ENCODE results near the gene IRF1.

IRF1 gene

DNA sequence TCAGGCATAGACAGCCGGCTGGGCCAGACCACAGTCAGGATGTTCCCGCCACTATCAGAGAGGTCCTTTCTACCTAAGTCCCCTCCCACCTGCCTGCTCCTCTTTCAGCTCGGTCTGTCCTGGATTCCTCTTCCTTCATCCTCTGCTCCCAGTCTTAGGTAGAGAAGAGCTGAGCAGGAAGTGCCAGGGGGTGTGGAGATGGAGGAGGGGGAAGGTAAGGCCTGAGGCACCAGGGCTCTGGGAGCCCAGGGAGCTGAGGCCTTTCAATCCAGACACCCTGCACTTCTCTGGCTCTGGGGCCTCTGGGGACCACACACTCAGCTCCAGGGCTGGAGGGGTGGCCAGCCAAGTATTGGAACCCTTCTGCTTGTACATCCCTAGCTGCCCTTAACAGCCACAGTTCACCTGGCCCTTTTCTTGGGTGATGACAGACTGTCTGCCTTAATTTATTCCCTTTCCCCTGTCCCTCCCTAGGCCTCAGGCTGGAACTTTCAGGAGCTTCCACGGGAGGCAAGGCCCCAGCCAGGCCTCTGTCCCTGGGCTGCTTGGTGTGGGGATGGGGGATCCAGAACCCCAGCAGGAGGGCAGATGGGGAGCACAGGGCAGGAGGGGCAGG, 15.6 kb downstream of the IRF1 start:
- 44% methylated on average over 3 of the region's 4 CpGs for WGBS
- H3K27ac ChIP-seq (ENCODE audit: low read length, poor library complexity, severe bottlenecking), result no peak overlapping the region
- H2BK15ac ChIP-seq (ENCODE audit: low read depth, poor library complexity, severe bottlenecking), result peak overlapping the region; percentile 92
- peaks cover 0 to 6% of the 10 kb centered on the region in 2 experiments for H3K36me3 ChIP-seq (ENCODE audit: control insufficient read depth in 1 of 2, insufficient read depth in 2 of 2, low read depth in 1 of 2, low read length in 2 of 2)
- peak overlapping the region; percentile 47 for H2AK5ac ChIP-seq (ENCODE audit: low read length, severe bottlenecking)
- H3K4me2 ChIP-seq (ENCODE audit: low read length, poor library complexity, severe bottlenecking), result no peak overlapping the region
- no peak overlapping the region for H3K23ac ChIP-seq (ENCODE audit: low read length in 2 of 2)
- H2BK12ac ChIP-seq (ENCODE audit: low read length in 2 of 2), result peak overlapping the region; percentile 59 to 64
- peak overlapping the region; percentile 12 to 57 for H3K4ac ChIP-seq (ENCODE audit: low read depth in 1 of 2, low read length in 2 of 2)
- H3K27me3 ChIP-seq (ENCODE audit: control insufficient read depth in 1 of 2, insufficient read depth in 1 of 2, low read length in 2 of 2), result no peaks in the 10 kb centered on the region
- peak; percentile 28 for DNase-seq
- peak overlapping the region; percentile 91 for H4K91ac ChIP-seq (ENCODE audit: low read length)
- H3K9me3 ChIP-seq (ENCODE audit: control insufficient read depth, low read length), result no peaks in the 10 kb centered on the region
- H3K18ac ChIP-seq (ENCODE audit: low read depth in 1 of 2, low read length in 2 of 2), result peak overlapping the region; percentile 67 to 74
- no peak overlapping the region for H2AFZ ChIP-seq (ENCODE audit: low read depth, low read length)
- H3K9ac ChIP-seq (ENCODE audit: low read length), result peak overlapping the region; percentile 19
- no peak overlapping the region for H3K4me3 ChIP-seq (ENCODE audit: insufficient read depth in 1 of 2, low read depth in 1 of 2, low read length in 2 of 2)
- peaks cover 37% of the 10 kb centered on the region for H3K4me1 ChIP-seq (ENCODE audit: control insufficient read depth, insufficient read depth, low read depth, low read length)
- H2BK120ac ChIP-seq (ENCODE audit: low read depth, low read length), result peak overlapping the region; percentile 21
- no peak overlapping the region for H2BK5ac ChIP-seq (ENCODE audit: low read depth, low read length, poor library complexity, severe bottlenecking)
- H3K79me1 ChIP-seq (replicated peaks; ENCODE audit: low read length, poor library complexity, severe bottlenecking), result peaks cover 6% of the 10 kb centered on the region
- H3K14ac ChIP-seq (ENCODE audit: low read length in 2 of 2), result peak overlapping the region in 1 of 2 experiments; percentile 19
- H4K8ac ChIP-seq (ENCODE audit: low read length), result peak overlapping the region; percentile 0

DNA sequence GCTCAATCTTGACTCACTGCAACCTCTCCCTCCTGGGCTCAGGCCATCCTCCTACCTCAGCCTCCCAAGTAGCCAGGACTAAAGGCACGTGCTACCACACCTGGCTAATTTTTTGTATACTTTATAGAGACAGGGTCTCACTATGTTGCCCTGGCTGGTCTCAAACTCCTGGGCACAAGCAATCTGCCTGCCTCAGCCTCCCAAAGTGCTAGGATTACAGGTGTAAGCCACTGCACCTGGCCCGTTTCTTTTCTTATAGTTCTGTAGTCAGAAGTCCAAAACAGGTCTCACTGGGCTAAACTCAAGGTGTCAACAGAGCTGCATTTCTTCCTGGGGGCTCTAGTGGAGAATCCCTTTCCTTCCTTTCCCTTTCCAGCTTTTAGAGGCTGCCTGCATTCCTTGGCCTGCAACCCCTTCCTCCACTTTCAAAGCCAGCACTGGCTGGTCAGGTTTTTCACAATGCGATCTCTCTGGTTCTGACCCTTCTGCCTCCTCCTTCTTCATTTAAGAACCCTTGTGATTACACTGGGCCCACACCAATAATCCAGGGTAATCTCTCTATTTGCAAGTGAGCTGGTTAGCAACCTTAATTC, 16.3 kb downstream of the IRF1 start:
- WGBS, result 90% methylated on average over 3 of the region's 3 CpGs
- Histone ChIP-seq H4K8ac (ENCODE audit: low read length) (no peak overlapping the region), H2BK12ac (ENCODE audit: low read length in 2 of 2) (no peak overlapping the region), H3K9me3 (ENCODE audit: control insufficient read depth, low read length) (no peaks in the 10 kb centered on the region), H3K27ac (ENCODE audit: low read length, poor library complexity, severe bottlenecking) (no peak overlapping the region), H3K4me1 (ENCODE audit: control insufficient read depth, insufficient read depth, low read depth, low read length) (peaks cover 37% of the 10 kb centered on the region), H2BK15ac (ENCODE audit: low read depth, poor library complexity, severe bottlenecking) (no peak overlapping the region), H4K91ac (ENCODE audit: low read length) (no peak overlapping the region), H3K23ac (ENCODE audit: low read length in 2 of 2) (no peak overlapping the region), H3K79me1 (replicated peaks; ENCODE audit: low read length, poor library complexity, severe bottlenecking) (peaks cover 6% of the 10 kb centered on the region), H3K27me3 (ENCODE audit: control insufficient read depth in 1 of 2, insufficient read depth in 1 of 2, low read length in 2 of 2) (no peaks in the 10 kb centered on the region), H2AFZ (ENCODE audit: low read depth, low read length) (no peak overlapping the region), H2BK5ac (ENCODE audit: low read depth, low read length, poor library complexity, severe bottlenecking) (no peak overlapping the region), H2BK120ac (ENCODE audit: low read depth, low read length) (no peak overlapping the region), H3K4me3 (ENCODE audit: insufficient read depth in 1 of 2, low read depth in 1 of 2, low read length in 2 of 2) (no peak overlapping the region), H2AK5ac (ENCODE audit: low read length, severe bottlenecking) (no peak overlapping the region), H3K18ac (ENCODE audit: low read depth in 1 of 2, low read length in 2 of 2) (no peak overlapping the region), H3K14ac (ENCODE audit: low read length in 2 of 2) (no peak overlapping the region), H3K36me3 (ENCODE audit: control insufficient read depth in 1 of 2, insufficient read depth in 2 of 2, low read depth in 1 of 2, low read length in 2 of 2) (peaks cover 0 to 6% of the 10 kb centered on the region in 2 experiments), H3K4me2 (ENCODE audit: low read length, poor library complexity, severe bottlenecking) (no peak overlapping the region), H3K9ac (ENCODE audit: low read length) (no peak overlapping the region), H3K4ac (ENCODE audit: low read depth in 1 of 2, low read length in 2 of 2) (no peak overlapping the region)
- no peak for DNase-seq

DNA sequence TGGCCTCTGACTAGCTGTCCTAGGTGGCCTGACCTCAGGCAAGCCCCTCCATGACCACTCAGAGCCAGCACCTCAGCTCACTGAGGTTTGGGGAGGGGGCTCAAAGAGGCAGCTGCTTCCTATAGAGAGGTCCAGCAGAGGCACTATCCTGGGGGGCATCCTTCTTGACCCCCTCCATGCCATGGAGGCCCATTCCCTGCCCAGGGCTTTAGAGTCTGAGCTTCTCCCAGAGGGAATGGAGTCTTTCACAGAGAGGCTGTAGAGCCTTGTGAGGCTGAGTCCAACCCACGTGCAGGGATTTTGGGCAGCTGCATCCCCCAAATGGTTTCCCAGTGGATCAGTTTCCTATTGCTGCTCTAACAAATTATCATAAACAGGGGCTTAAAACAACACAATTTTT, 16.9 kb downstream of the IRF1 start:
- Histone ChIP-seq H3K4ac (ENCODE audit: low read depth in 1 of 2, low read length in 2 of 2) (no peak overlapping the region), H2BK15ac (ENCODE audit: low read depth, poor library complexity, severe bottlenecking) (no peak overlapping the region), H3K9me3 (ENCODE audit: control insufficient read depth, low read length) (no peaks in the 10 kb centered on the region), H3K36me3 (ENCODE audit: control insufficient read depth in 1 of 2, insufficient read depth in 2 of 2, low read depth in 1 of 2, low read length in 2 of 2) (peaks cover 0 to 6% of the 10 kb centered on the region in 2 experiments), H3K79me1 (replicated peaks; ENCODE audit: low read length, poor library complexity, severe bottlenecking) (peaks cover 6% of the 10 kb centered on the region), H4K91ac (ENCODE audit: low read length) (no peak overlapping the region), H2BK12ac (ENCODE audit: low read length in 2 of 2) (peak overlapping the region in 1 of 2 experiments; percentile 64), H3K27me3 (ENCODE audit: control insufficient read depth in 1 of 2, insufficient read depth in 1 of 2, low read length in 2 of 2) (no peaks in the 10 kb centered on the region), H4K8ac (ENCODE audit: low read length) (peak overlapping the region; percentile 17), H3K14ac (ENCODE audit: low read length in 2 of 2) (no peak overlapping the region), H2BK5ac (ENCODE audit: low read depth, low read length, poor library complexity, severe bottlenecking) (no peak overlapping the region), H3K4me3 (ENCODE audit: insufficient read depth in 1 of 2, low read depth in 1 of 2, low read length in 2 of 2) (no peak overlapping the region), H2AK5ac (ENCODE audit: low read length, severe bottlenecking) (peak overlapping the region; percentile 79), H3K23ac (ENCODE audit: low read length in 2 of 2) (no peak overlapping the region), H3K4me2 (ENCODE audit: low read length, poor library complexity, severe bottlenecking) (no peak overlapping the region), H3K4me1 (ENCODE audit: control insufficient read depth, insufficient read depth, low read depth, low read length) (peaks cover 37% of the 10 kb centered on the region), H2BK120ac (ENCODE audit: low read depth, low read length) (no peak overlapping the region), H3K9ac (ENCODE audit: low read length) (no peak overlapping the region), H2AFZ (ENCODE audit: low read depth, low read length) (no peak overlapping the region), H3K18ac (ENCODE audit: low read depth in 1 of 2, low read length in 2 of 2) (no peak overlapping the region), H3K27ac (ENCODE audit: low read length, poor library complexity, severe bottlenecking) (no peak overlapping the region)
- DNase-seq, result no peak
- WGBS, result 76% methylated on average over 1 of the region's 1 CpG

DNA sequence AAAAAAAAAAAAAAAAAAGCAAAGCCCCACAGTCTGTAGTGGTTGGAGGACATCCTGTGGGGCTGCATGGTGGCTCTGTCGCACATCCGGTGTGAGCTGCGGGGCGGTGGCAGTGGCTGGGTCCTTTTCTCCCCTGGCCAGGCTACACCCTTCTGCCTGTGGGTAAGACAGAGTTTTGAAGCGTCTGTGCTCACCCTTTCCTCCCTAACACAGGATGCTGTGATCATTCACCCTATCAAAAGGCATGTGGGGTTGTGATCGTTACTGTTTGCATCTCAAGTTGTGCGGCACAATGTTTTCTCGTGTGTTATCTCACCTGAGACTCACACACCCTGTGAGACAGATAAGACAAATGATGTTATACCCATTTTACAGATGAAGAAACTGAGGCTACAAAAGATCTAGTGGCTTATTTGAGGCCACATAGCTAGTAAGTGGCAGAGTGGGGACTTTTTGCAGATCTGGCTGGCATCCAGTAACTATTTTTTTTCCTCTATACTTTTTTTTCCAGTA, 17.5 kb downstream of the IRF1 start:
- peak overlapping the region in 1 of 2 experiments; percentile 21 for H2BK12ac ChIP-seq (ENCODE audit: low read length in 2 of 2)
- 97% methylated on average over 5 of the region's 8 CpGs for WGBS
- peaks cover 37% of the 10 kb centered on the region for H3K4me1 ChIP-seq (ENCODE audit: control insufficient read depth, insufficient read depth, low read depth, low read length)
- H2AFZ ChIP-seq (ENCODE audit: low read depth, low read length), result no peak overlapping the region
- H3K27me3 ChIP-seq (ENCODE audit: control insufficient read depth in 1 of 2, insufficient read depth in 1 of 2, low read length in 2 of 2), result no peaks in the 10 kb centered on the region
- H3K9ac ChIP-seq (ENCODE audit: low read length), result no peak overlapping the region
- H3K79me1 ChIP-seq (replicated peaks; ENCODE audit: low read length, poor library complexity, severe bottlenecking), result peaks cover 6% of the 10 kb centered on the region
- no peak overlapping the region for H3K4me2 ChIP-seq (ENCODE audit: low read length, poor library complexity, severe bottlenecking)
- H3K4me3 ChIP-seq (ENCODE audit: insufficient read depth in 1 of 2, low read depth in 1 of 2, low read length in 2 of 2), result no peak overlapping the region
- DNase-seq, result no peak
- H3K27ac ChIP-seq (ENCODE audit: low read length, poor library complexity, severe bottlenecking), result no peak overlapping the region
- H2BK5ac ChIP-seq (ENCODE audit: low read depth, low read length, poor library complexity, severe bottlenecking), result no peak overlapping the region
- no peak overlapping the region for H4K8ac ChIP-seq (ENCODE audit: low read length)
- H4K91ac ChIP-seq (ENCODE audit: low read length), result no peak overlapping the region
- no peak overlapping the region for H2BK120ac ChIP-seq (ENCODE audit: low read depth, low read length)
- peaks cover 0 to 5% of the 10 kb centered on the region in 2 experiments for H3K36me3 ChIP-seq (ENCODE audit: control insufficient read depth in 1 of 2, insufficient read depth in 2 of 2, low read depth in 1 of 2, low read length in 2 of 2)
- H3K4ac ChIP-seq (ENCODE audit: low read depth in 1 of 2, low read length in 2 of 2), result no peak overlapping the region
- no peak overlapping the region for H3K23ac ChIP-seq (ENCODE audit: low read length in 2 of 2)
- peak overlapping the region; percentile 12 for H2AK5ac ChIP-seq (ENCODE audit: low read length, severe bottlenecking)
- H3K9me3 ChIP-seq (ENCODE audit: control insufficient read depth, low read length), result no peaks in the 10 kb centered on the region
- no peak overlapping the region for H3K18ac ChIP-seq (ENCODE audit: low read depth in 1 of 2, low read length in 2 of 2)
- H3K14ac ChIP-seq (ENCODE audit: low read length in 2 of 2), result no peak overlapping the region
- H2BK15ac ChIP-seq (ENCODE audit: low read depth, poor library complexity, severe bottlenecking), result peak overlapping the region; percentile 66
